Karpas-422 (cell line): ENCODE results near the gene ZNF594. TPM values are rescaled to one million over a fixed set of nuclear protein-coding genes. Genes with fewer than 3 reads are reported as not detected.
A peak's percentile ranks its signal among the peaks of the same experiment; 100 is the strongest.
"Not testable (repeated sequence)": the region's sequence is repeated elsewhere in the genome, so short reads cannot be mapped to it uniquely, and the experiment has no call there.

Experiments
- DNase-seq: peaks from one replicate; pipeline ENCODE4 v3.0.0-alpha.2; 2015
- H2AFZ ChIP-seq: fragments of 200-600 bp; sonication (generic); 2 replicates; pipeline ENCODE4 v1.6.1; 2014; ENCODE audit warnings: antibody characterized with exemption, low read length, mixed read lengths
- H3K27ac ChIP-seq: fragments of 200-600 bp; sonication (generic); 2 replicates; pipeline ENCODE4 v1.5.1; 2014; ENCODE audit warnings: mild to moderate bottlenecking, low read length, moderate library complexity
- H3K27me3 ChIP-seq: fragments of 200-600 bp; sonication (generic); 2 replicates; pipeline ENCODE4 v1.6.1; 2014; ENCODE audit warnings: low read length, mixed read lengths
- H3K36me3 ChIP-seq: fragments of 200-600 bp; sonication (generic); 2 replicates; pipeline ENCODE4 v1.6.1; 2014; ENCODE audit warnings: low read length, mixed read lengths; ENCODE audit not compliant: insufficient read depth
- H3K4me1 ChIP-seq: fragments of 200-600 bp; sonication (generic); 2 replicates; pipeline ENCODE4 v1.6.1; 2014; ENCODE audit warnings: mild to moderate bottlenecking, low read length, mixed read lengths
- H3K4me2 ChIP-seq: fragments of 200-600 bp; sonication (generic); 2 replicates; pipeline ENCODE4 v1.6.1; 2014; ENCODE audit warnings: low read length, low read depth, mild to moderate bottlenecking; ENCODE audit not compliant: poor library complexity, severe bottlenecking
- H3K4me3 ChIP-seq: fragments of 200-600 bp; sonication (generic); 2 replicates; pipeline ENCODE4 v1.5.1; 2014; ENCODE audit warnings: mild to moderate bottlenecking, antibody characterized with exemption, low read length, mixed read lengths
- H3K79me2 ChIP-seq: fragments of 200-600 bp; sonication (generic); 2 replicates; pipeline ENCODE4 v1.6.1; 2014; ENCODE audit warnings: mild to moderate bottlenecking, low read length, mixed read lengths
- H3K9ac ChIP-seq: fragments of 200-600 bp; sonication (generic); 2 replicates; pipeline ENCODE4 v1.6.0; 2014; ENCODE audit warnings: low read length
- H3K9me2 ChIP-seq: fragments of 200-600 bp; sonication (generic), shearing (Covaris generic); replicated peaks from 2 replicates; pipeline ENCODE4 v1.6.0; 2014; ENCODE audit warnings: mild to moderate bottlenecking, low read length, moderate library complexity; ENCODE audit not compliant: insufficient read depth
- H3K9me3 ChIP-seq: fragments of 300-700, 200-600 bp; sonication (generic); 2 replicates; pipeline ENCODE4 v1.6.1; 2014; ENCODE audit warnings: low read length, mixed read lengths
- H4K20me1 ChIP-seq: fragments of 200-600 bp; sonication (generic); 2 replicates; pipeline ENCODE4 v1.6.1; 2014; ENCODE audit warnings: mild to moderate bottlenecking, antibody characterized with exemption, low read length, low read depth; ENCODE audit not compliant: insufficient read depth
- total RNA-seq: library from RNA; depleted of rRNA; stranded (reverse); fragments of >200 nt; shearing (Covaris generic); gene quantifications from 2 replicates; pipeline ENCODE4 v1.2.3, GENCODE V29; 2014; ENCODE audit warnings: low replicate concordance; rRNA removed

Gene ZNF594
- 14.5 and 23.0 TPM in 2 replicates for total RNA-seq

DNA sequence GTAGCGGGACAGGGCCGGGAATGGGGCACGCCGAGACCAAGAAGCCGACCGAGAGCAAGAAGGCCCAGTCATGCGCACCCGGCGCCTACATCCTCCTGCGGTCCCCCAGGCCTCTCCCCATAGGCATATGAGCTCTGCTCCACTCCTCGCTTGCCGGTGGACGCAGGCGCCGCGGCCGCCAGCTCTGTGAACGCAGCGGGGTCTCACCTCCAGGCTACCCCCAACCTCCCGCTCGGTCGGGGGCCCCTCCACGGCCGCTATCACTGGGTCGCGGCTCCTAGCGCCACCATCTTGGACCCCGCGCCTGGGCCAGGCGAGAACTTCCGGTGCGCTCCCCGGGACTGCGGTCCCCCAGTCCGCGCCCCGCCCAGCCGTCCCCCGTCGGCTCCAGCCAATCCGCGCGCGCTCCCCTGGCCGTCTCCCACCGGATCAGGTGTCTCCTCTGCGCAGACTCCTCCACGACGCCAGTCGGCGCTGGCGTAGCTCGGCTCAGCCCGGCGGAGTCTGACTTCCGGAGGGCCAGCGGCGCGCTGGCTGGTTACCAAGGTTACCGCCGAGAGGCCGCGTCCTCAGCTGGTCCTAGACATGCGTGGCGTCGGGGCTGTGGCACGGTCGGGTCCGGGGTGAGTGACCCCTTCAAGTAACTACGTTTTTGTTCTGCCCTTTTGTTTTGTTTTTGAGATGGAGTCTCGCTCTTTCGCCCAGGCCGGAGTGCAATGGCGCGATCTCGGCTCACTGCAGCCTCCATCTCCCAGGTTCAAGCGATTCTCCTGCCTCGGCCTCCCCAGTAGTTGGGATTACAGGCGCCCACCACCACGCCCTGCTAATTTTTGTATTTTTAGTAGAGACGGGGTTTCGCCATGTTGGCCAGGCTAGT lies at the start of gene ZNF594:
Gene ZNF594 (minus strand): TSS at position 328 of the 877 bp plus-strand sequence. CDS start 7,612 bp downstream, outside the sequence.
- Histone ChIP-seq H3K4me1 (peaks cover 13% of the 10 kb centered on the region), H4K20me1 (no peaks in the 10 kb centered on the region), H3K4me2 (peak within 1 kb of the TSS; percentile 92), H3K9me2 (no peaks in the 10 kb centered on the region), H3K79me2 (peaks cover 17% of the 10 kb centered on the region), H3K9ac (peak within 1 kb of the TSS; percentile 77), H3K27ac (peak within 1 kb of the TSS; percentile 40; the same call in 1 of the 2 replicates), H3K36me3 (peaks cover 33% of the 10 kb centered on the region), H2AFZ (peak within 1 kb of the TSS; percentile 83; the same call in 1 of the 2 replicates), H3K9me3 (peaks cover 12% of the 10 kb centered on the region), H3K4me3 (peak within 1 kb of the TSS; percentile 95), H3K27me3 (no peaks in the 10 kb centered on the region)
- DNase-seq: peak; percentile 99

GRCh38 chr17:5239769-5240168 lies 48.1 kb upstream of the ZNF594 start:
- not testable (repeated sequence) for H3K9me2 ChIP-seq, H3K9ac ChIP-seq, H3K4me2 ChIP-seq, DNase-seq, H2AFZ ChIP-seq, H4K20me1 ChIP-seq, H3K79me2 ChIP-seq, H3K4me3 ChIP-seq, H3K27ac ChIP-seq, H3K27me3 ChIP-seq, H3K9me3 ChIP-seq, H3K36me3 ChIP-seq
- H3K4me1 ChIP-seq: peaks cover 21% of the 10 kb centered on the region

DNA sequence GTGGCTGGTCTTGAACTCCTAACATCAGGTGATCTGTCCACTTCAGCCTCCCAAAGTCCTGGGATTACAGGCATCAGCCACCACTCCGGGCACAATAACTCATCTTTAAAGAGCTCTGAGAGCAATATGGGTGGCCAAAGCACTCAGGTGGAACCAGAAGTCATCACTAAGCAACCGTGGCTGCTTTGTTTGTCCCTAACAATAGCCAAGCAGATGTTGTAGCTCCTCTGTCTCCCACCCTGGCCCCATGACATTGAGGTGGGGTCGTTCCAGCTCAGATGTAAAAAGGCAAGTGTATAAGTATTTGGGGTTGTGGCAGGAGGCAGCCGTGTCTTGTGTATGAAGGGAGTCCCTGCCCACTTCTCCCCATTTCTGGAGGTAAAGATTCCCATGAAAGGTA lies 46.7 kb upstream of the ZNF594 start:
- no peaks in the 10 kb centered on the region for H4K20me1 ChIP-seq
- H3K27ac ChIP-seq: no peak overlapping the region
- no peak overlapping the region for H3K4me2 ChIP-seq
- peaks cover 6% of the 10 kb centered on the region; the same call in 1 of the 2 replicates for H3K9me3 ChIP-seq
- H3K9me2 ChIP-seq: no peaks in the 10 kb centered on the region
- H3K79me2 ChIP-seq: no peaks in the 10 kb centered on the region
- H3K27me3 ChIP-seq: no peaks in the 10 kb centered on the region; the same call in 1 of the 2 replicates
- H3K9ac ChIP-seq: no peak overlapping the region
- H2AFZ ChIP-seq: no peak overlapping the region
- no peak overlapping the region for H3K4me3 ChIP-seq
- no peaks in the 10 kb centered on the region for H3K36me3 ChIP-seq
- H3K4me1 ChIP-seq: peaks cover 24% of the 10 kb centered on the region
- no peak for DNase-seq

DNA sequence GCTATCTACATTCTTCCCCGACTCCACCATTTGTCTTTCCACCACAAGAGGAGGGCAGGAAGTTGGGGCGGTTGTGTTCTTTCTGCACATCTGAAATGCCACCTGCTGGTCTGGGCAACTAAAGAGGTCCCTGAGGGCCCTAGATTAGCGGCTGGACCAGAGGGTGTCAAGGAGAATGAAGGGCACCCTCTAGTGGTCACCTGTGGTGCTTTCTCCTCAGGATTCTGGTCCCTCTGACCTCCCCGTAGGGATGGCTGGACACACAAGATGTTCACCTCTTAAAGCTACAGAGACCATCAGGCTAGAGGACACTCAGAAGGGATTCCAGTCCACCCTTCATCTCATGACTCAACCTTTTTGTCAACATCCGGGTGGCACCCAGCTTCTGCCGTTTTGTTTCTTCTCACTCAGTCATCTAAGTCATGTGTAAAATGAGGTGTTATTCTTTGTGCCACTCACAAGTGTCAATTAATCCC lies 45.9 kb upstream of the ZNF594 start:
- H3K27me3 ChIP-seq: no peaks in the 10 kb centered on the region; the same call in 1 of the 2 replicates
- no peak overlapping the region for H3K27ac ChIP-seq
- no peaks in the 10 kb centered on the region for H3K9me2 ChIP-seq
- peak; percentile 88 for DNase-seq
- H3K4me1 ChIP-seq: peaks cover 17% of the 10 kb centered on the region
- no peaks in the 10 kb centered on the region for H4K20me1 ChIP-seq
- H3K79me2 ChIP-seq: no peaks in the 10 kb centered on the region
- peaks cover 6% of the 10 kb centered on the region; the same call in 1 of the 2 replicates for H3K9me3 ChIP-seq
- H3K36me3 ChIP-seq: no peaks in the 10 kb centered on the region
- no peak overlapping the region for H2AFZ ChIP-seq
- H3K4me2 ChIP-seq: no peak overlapping the region
- H3K4me3 ChIP-seq: no peak overlapping the region
- H3K9ac ChIP-seq: no peak overlapping the region

- no peaks in the 10 kb centered on the region for H3K36me3 ChIP-seq
- H3K9me3 ChIP-seq: peaks cover 6% of the 10 kb centered on the region; the same call in 1 of the 2 replicates
- no peak overlapping the region for H2AFZ ChIP-seq
- no peak for DNase-seq
- H4K20me1 ChIP-seq: no peaks in the 10 kb centered on the region
- H3K4me2 ChIP-seq: no peak overlapping the region
- H3K27ac ChIP-seq: no peak overlapping the region
- no peaks in the 10 kb centered on the region; the same call in 1 of the 2 replicates for H3K27me3 ChIP-seq
- H3K79me2 ChIP-seq: no peaks in the 10 kb centered on the region
- no peak overlapping the region for H3K9ac ChIP-seq
- no peak overlapping the region for H3K4me3 ChIP-seq
- no peaks in the 10 kb centered on the region for H3K9me2 ChIP-seq
- H3K4me1 ChIP-seq: peaks cover 12% of the 10 kb centered on the region
Observed at GRCh38 chr17:5236938-5237540, 45.4 kb upstream of the ZNF594 start.

DNA sequence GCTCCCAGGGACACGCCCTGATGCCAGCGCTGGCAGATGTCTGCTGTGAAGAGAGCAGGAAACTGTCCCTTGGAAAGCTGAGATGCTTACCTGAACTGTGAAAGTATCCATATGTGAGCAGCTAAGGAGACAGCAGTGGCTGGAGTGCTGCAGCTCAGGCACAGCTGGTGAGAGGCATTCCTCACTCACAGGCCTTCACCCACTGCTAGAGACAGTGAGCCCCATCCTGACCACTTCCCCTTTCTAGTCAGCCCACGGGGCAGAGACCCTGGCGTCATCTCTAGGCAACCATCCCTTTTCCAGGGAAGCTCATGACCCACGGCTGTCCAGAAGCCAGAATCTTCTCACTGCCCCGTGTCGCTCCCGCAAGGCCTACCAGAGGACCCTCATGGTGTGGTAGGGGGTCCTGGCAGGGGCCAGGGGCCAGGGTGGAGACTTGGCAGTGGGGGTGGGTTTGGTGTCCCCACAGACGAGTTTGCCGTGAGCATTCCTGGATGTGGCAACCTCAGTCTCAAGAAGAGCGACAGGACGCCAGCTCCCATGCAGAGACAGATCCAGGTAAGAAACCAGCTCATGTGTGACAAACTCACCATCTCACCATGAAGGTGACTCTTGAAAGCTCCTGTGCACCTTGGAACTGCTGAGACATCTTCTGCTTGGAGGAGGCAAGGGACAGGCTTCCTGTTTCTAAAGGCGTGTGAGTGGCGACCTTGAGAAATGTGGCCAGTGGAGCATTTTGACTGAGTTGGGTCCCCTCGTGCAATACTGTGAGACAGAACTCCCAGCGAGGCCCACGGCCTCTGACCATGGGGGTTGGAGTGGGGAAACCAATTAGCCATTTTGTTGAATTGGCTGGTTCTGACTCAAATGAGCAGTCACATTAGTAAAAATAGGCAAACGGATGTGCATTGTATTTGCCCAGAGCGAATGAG lies 43.2 kb upstream of the ZNF594 start, which contains the start of gene SCIMP:
Gene SCIMP (minus strand): TSS at position 216 of the 932 bp plus-strand sequence. CDS start 105 bp downstream, at position 111.
- Histone ChIP-seq H3K4me1 (peaks cover 7% of the 10 kb centered on the region), H3K9me2 (no peaks in the 10 kb centered on the region), H3K4me2 (no peak within 1 kb of the TSS), H4K20me1 (no peaks in the 10 kb centered on the region), H3K9me3 (peaks cover 6% of the 10 kb centered on the region; the same call in 1 of the 2 replicates), H2AFZ (0 out of 2 replicates have a peak within 1 kb of the TSS, but pooled peaks have one; percentile 56), H3K27me3 (no peaks in the 10 kb centered on the region; the same call in 1 of the 2 replicates), H3K9ac (no peak within 1 kb of the TSS), H3K36me3 (no peaks in the 10 kb centered on the region), H3K79me2 (no peaks in the 10 kb centered on the region), H3K4me3 (no peak within 1 kb of the TSS), H3K27ac (no peak within 1 kb of the TSS)
- peak; percentile 47 for DNase-seq

- H3K4me1 ChIP-seq, H3K4me2 ChIP-seq, H3K27me3 ChIP-seq, H3K9me2 ChIP-seq, H3K4me3 ChIP-seq, H4K20me1 ChIP-seq, H3K36me3 ChIP-seq, H3K79me2 ChIP-seq, H3K27ac ChIP-seq, DNase-seq, H3K9ac ChIP-seq, H2AFZ ChIP-seq, H3K9me3 ChIP-seq: not testable (repeated sequence)
Observed at GRCh38 chr17:5233492-5233891, 41.8 kb upstream of the ZNF594 start.
